Neural cell (in vitro differentiated cells): ENCODE data around the gene IFNGR1. TPM values are rescaled to one million over a fixed set of nuclear protein-coding genes. Genes with fewer than 3 reads are reported as not detected.

Experiments
- H2AFZ ChIP-seq: fragments of 200-600, 300-800 bp; sonication (generic), shearing (Covaris generic); 2 replicates; pipeline ENCODE4 v1.6.0; 2014; ENCODE audit warnings: low read depth, mild to moderate bottlenecking, antibody characterized with exemption, low read length, moderate library complexity
- H3F3A ChIP-seq: fragments of 200-600 bp; shearing (Covaris generic); 2 replicates; pipeline ENCODE4 v1.6.1; 2016; ENCODE audit warnings: mild to moderate bottlenecking, moderate library complexity, mixed read lengths, antibody characterized with exemption, low read length; ENCODE audit not compliant: insufficient read depth, poor library complexity, severe bottlenecking
- H3K27ac ChIP-seq: fragments of 200-600, 300-800 bp; sonication (generic), shearing (Covaris generic); 2 replicates; pipeline ENCODE4 v1.5.1; 2014; ENCODE audit warnings: mild to moderate bottlenecking, low read length, moderate library complexity
- H3K27me3 ChIP-seq: fragments of 300-800, 200-600 bp; sonication (generic), shearing (Covaris generic); 2 replicates; pipeline ENCODE4 v1.6.0; 2014; ENCODE audit warnings: mild to moderate bottlenecking, low read depth, low read length, moderate library complexity; ENCODE audit not compliant: insufficient read depth
- H3K36me3 ChIP-seq: fragments of 300-800, 200-600 bp; sonication (generic), shearing (Covaris generic); 2 replicates; pipeline ENCODE4 v1.5.1; 2014; ENCODE audit warnings: mild to moderate bottlenecking, antibody characterized with exemption, low read length, moderate library complexity; ENCODE audit not compliant: insufficient read depth
- H3K4me2 ChIP-seq: fragments of 300-800, 200-600 bp; sonication (generic), shearing (Covaris generic); 2 replicates; pipeline ENCODE4 v1.6.0; 2014; ENCODE audit warnings: mild to moderate bottlenecking, low read length
- H3K4me3 ChIP-seq: fragments of 300-800, 200-600 bp; sonication (generic), shearing (Covaris generic); 2 replicates; pipeline ENCODE4 v1.5.1; 2014; ENCODE audit warnings: mild to moderate bottlenecking, low read length, moderate library complexity
- H3K79me2 ChIP-seq: fragments of 200-600 bp; shearing (Covaris generic); replicated peaks from 2 replicates; pipeline ENCODE4 v1.6.0; 2014; ENCODE audit warnings: mild to moderate bottlenecking, low read length, moderate library complexity; ENCODE audit not compliant: insufficient read depth
- H3K9ac ChIP-seq: fragments of 300-800, 200-600 bp; sonication (generic), shearing (Covaris generic); 2 replicates; pipeline ENCODE4 v1.6.1; 2016; ENCODE audit warnings: mild to moderate bottlenecking, low read length, mixed read lengths
- H3K9me2 ChIP-seq: fragments of 200-600 bp; shearing (Covaris generic); 2 replicates; pipeline ENCODE4 v1.6.1; 2016; ENCODE audit warnings: mild to moderate bottlenecking, low read length, mixed read lengths; ENCODE audit not compliant: insufficient read depth
- H3K9me3 ChIP-seq: fragments of 200-600, 300-800 bp; sonication (generic), shearing (Covaris generic); 2 replicates; pipeline ENCODE4 v1.6.1; 2016; ENCODE audit warnings: mild to moderate bottlenecking, mixed run types, low read length, moderate library complexity, mixed read lengths
- H4K20me1 ChIP-seq: fragments of 200-600 bp; shearing (Covaris generic); 2 replicates; pipeline ENCODE4 v1.6.1; 2016; ENCODE audit warnings: mild to moderate bottlenecking, mixed run types; ENCODE audit not compliant: insufficient read depth
- EP300 ChIP-seq: fragments of 450-650 bp; conservative IDR thresholded peaks from 2 replicates; pipeline ENCODE4 v1.6.1; 2014; ENCODE audit warnings: antibody characterized with exemption, mild to moderate bottlenecking, moderate library complexity; ENCODE audit not compliant: poor library complexity, severe bottlenecking
- EZH2 ChIP-seq: fragments of 200-600, 300-800 bp; shearing (Covaris generic), sonication (generic); IDR thresholded peaks from 2 replicates; pipeline ENCODE4 v1.6.1; 2014; ENCODE audit warnings: antibody characterized with exemption, low read length, borderline replicate concordance, mild to moderate bottlenecking; ENCODE audit not compliant: insufficient read depth, poor library complexity, severe bottlenecking
- MXI1 ChIP-seq: fragments of 450-650 bp; conservative IDR thresholded peaks from 2 replicates; pipeline ENCODE4 v1.6.1; 2014; ENCODE audit warnings: antibody characterized with exemption, mild to moderate bottlenecking; ENCODE audit not compliant: poor library complexity, severe bottlenecking
- POLR2AphosphoS5 ChIP-seq: IDR thresholded peaks from 2 replicates; pipeline ENCODE4 v1.6.1; 2012
- RAD21 ChIP-seq: fragments of 450-650 bp; conservative IDR thresholded peaks from 2 replicates; pipeline ENCODE4 v1.6.1; 2014; ENCODE audit warnings: antibody characterized with exemption, mild to moderate bottlenecking, moderate library complexity
- REST ChIP-seq: IDR thresholded peaks from 2 replicates; pipeline ENCODE4 v1.6.1; 2012; ENCODE audit warnings: borderline replicate concordance
- SMC3 ChIP-seq: fragments of 450-650 bp; conservative IDR thresholded peaks from 2 replicates; pipeline ENCODE4 v1.6.1; 2014; ENCODE audit warnings: antibody characterized with exemption, mild to moderate bottlenecking, moderate library complexity; ENCODE audit not compliant: poor library complexity
- TAF1 ChIP-seq: IDR thresholded peaks from 2 replicates; pipeline ENCODE4 v1.6.1; 2012; ENCODE audit warnings: low read depth
- polyA plus RNA-seq: library from polyadenylated mRNA; depleted of rRNA; stranded (reverse); fragments of >200 nt; gene quantifications from 2 replicates; pipeline ENCODE4 v1.2.3, GENCODE V29; 2014
- TF ChIP-seq, protein P1 (sequence below): fragments of 450-650 bp; IDR thresholded peaks from 2 replicates; pipeline ENCODE4 v1.5.1; 2014; ENCODE audit warnings: antibody characterized with exemption, mild to moderate bottlenecking, moderate library complexity; ENCODE audit not compliant: poor library complexity, severe bottlenecking

IFNGR1 gene
- polyA plus RNA-seq, 1 donor from 2014 or later = 57.2 TPM

- no peaks in the 10 kb centered on the region for H3K36me3 ChIP-seq
- no peaks in the 10 kb centered on the region for H3K27me3 ChIP-seq
- H3K79me2 ChIP-seq = no peaks in the 10 kb centered on the region
- H3K4me2 ChIP-seq = no peak overlapping the region
- H3K9me2 ChIP-seq = no peaks in the 10 kb centered on the region
- no peaks in the 10 kb centered on the region for H4K20me1 ChIP-seq
- no peak overlapping the region for H3K4me3 ChIP-seq
- H3K9ac ChIP-seq = no peak overlapping the region
- H3K9me3 ChIP-seq = no peaks in the 10 kb centered on the region
- no peak overlapping the region for H2AFZ ChIP-seq
- H3K27ac ChIP-seq = no peak overlapping the region
- no peak for TF ChIP-seq EP300
- TF ChIP-seq EZH2 = no peak
- no peak for TF ChIP-seq REST
- no peak for TF ChIP-seq SMC3
- TF ChIP-seq TAF1 = no peak
- no peak for TF ChIP-seq RAD21
- TF ChIP-seq POLR2AphosphoS5 = no peak
- TF ChIP-seq, protein P1, sequence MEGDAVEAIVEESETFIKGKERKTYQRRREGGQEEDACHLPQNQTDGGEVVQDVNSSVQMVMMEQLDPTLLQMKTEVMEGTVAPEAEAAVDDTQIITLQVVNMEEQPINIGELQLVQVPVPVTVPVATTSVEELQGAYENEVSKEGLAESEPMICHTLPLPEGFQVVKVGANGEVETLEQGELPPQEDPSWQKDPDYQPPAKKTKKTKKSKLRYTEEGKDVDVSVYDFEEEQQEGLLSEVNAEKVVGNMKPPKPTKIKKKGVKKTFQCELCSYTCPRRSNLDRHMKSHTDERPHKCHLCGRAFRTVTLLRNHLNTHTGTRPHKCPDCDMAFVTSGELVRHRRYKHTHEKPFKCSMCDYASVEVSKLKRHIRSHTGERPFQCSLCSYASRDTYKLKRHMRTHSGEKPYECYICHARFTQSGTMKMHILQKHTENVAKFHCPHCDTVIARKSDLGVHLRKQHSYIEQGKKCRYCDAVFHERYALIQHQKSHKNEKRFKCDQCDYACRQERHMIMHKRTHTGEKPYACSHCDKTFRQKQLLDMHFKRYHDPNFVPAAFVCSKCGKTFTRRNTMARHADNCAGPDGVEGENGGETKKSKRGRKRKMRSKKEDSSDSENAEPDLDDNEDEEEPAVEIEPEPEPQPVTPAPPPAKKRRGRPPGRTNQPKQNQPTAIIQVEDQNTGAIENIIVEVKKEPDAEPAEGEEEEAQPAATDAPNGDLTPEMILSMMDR = no peak
- no peak for TF ChIP-seq MXI1
- H3F3A ChIP-seq = no peaks in the 10 kb centered on the region
These were observed 17.6 kb upstream of the IFNGR1 start for GRCh38 chr6:137236581-137237355.

GRCh38 chr6:137235686-137236085, 16.5 kb upstream of the IFNGR1 start:
- no peak for TF ChIP-seq POLR2AphosphoS5
- no peaks in the 10 kb centered on the region for H4K20me1 ChIP-seq
- H2AFZ ChIP-seq = no peak overlapping the region

More at GRCh38 chr6:137235686-137236085, 16.5 kb upstream of the IFNGR1 start:
- Histone ChIP-seq H3K79me2 (no peaks in the 10 kb centered on the region), H3K4me2 (no peak overlapping the region), H3K9ac (no peak overlapping the region), H3K4me3 (no peak overlapping the region), H3F3A (no peaks in the 10 kb centered on the region), H3K27ac (no peak overlapping the region), H3K36me3 (no peaks in the 10 kb centered on the region), H3K9me3 (no peaks in the 10 kb centered on the region), H3K27me3 (no peaks in the 10 kb centered on the region), H3K9me2 (no peaks in the 10 kb centered on the region)
